Tibial nerve (tissue), 4 donors: Measurements from ENCODE around the gene BHLHA15.

Experiments used
- CTCF ChIP-seq, 5 experiments: fragments of 200-600 bp in 3 of 5; fragments of 450-650 bp in 2 of 5; sonication (generic) in 3 of 5; IDR thresholded peaks; one replicate each; pipeline ENCODE4 v1.5.1; 2016 to 2019; ENCODE audit warnings: antibody characterized with exemption in 5 of 5, mild to moderate bottlenecking in 3 of 5, moderate library complexity in 2 of 5
- EP300 ChIP-seq, 2 donors: sonication (generic); formaldehyde crosslinking; IDR thresholded peaks; one replicate each; pipeline ENCODE4 v1.6.1; 2017; ENCODE audit warnings: antibody characterized with exemption in 2 of 2, mild to moderate bottlenecking in 1 of 2
- POLR2A ChIP-seq, 2 donors: fragments of 450-650 bp; IDR thresholded peaks; one replicate each; pipeline ENCODE4 v1.6.1; 2017; ENCODE audit warnings: antibody characterized with exemption in 2 of 2, mild to moderate bottlenecking in 2 of 2, moderate library complexity in 2 of 2

DNA sequence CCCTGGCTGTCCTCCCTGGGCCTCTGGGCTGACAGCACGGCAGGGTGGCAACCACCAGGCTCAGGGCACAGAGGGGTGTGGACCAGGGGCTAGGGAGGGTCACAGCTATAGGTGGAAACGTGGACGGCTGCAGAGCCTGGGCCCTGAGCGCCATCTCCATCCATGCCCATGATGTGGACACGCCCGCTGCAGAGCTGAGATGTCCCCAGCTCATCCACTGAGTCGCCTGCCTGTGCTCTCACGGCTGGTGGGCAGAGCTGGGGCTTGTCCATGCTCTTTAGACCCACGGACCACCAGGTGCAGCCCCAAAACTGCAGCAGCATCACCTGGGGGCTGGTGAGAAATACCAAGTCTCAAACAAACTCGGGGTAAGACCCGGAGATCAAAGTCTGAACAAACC lies 24.7 kb downstream of the BHLHA15 start:
- TF ChIP-seq CTCF (IDR thresholded peaks at IDR 0.05), result no peak
- no peak for TF ChIP-seq POLR2A (IDR thresholded peaks at IDR 0.05)
- no peak for TF ChIP-seq EP300 (IDR thresholded peaks at IDR 0.05)
